Activated CD4-positive, alpha-beta memory T cell treated with anti-CD3 and anti-CD28 coated beads for 36 hours (primary cell): ENCODE data around the gene RHBDD2. TPM values are rescaled to one million over a fixed set of nuclear protein-coding genes. Genes with fewer than 3 reads are reported as not detected.
A peak's percentile ranks its signal among the peaks of the same experiment; 100 is the strongest.
"Not testable (repeated sequence)": the region's sequence is repeated elsewhere in the genome, so short reads cannot be mapped to it uniquely, and the experiment has no call there.

Experiments
- CTCF ChIA-PET: fragments of 350-600 bp; sonication (Branson Sonifier 250); formaldehyde crosslinking; loops from one replicate; lab custom pipeline; 2021; ENCODE audit warnings: antibody characterized with exemption, inconsistent platforms; lab: Charles Lee
- POLR2A ChIA-PET: fragments of 350-600 bp; sonication (Branson Sonifier 250); formaldehyde crosslinking; loops from one replicate; lab custom pipeline; 2021; ENCODE audit warnings: antibody characterized with exemption; lab: Charles Lee
- DNase-seq: peaks from one replicate; pipeline ENCODE4 v3.0.0-alpha.2; 2020
- H3K27ac Mint-ChIP-seq: one replicate; pipeline ENCODE4 v1.8.0; 2021; ENCODE audit warnings: mixed read lengths
- H3K27me3 Mint-ChIP-seq: one replicate; pipeline ENCODE4 v1.8.0; 2021; ENCODE audit warnings: mixed read lengths
- H3K36me3 Mint-ChIP-seq: one replicate; pipeline ENCODE4 v1.8.0; 2021; ENCODE audit warnings: mixed read lengths
- H3K4me1 Mint-ChIP-seq: one replicate; pipeline ENCODE4 v1.8.0; 2021; ENCODE audit warnings: low read depth, mixed read lengths
- H3K4me3 Mint-ChIP-seq: one replicate; pipeline ENCODE4 v1.8.0; 2021; ENCODE audit warnings: mild to moderate bottlenecking, mixed read lengths
- H3K9me3 Mint-ChIP-seq: one replicate; pipeline ENCODE4 v1.8.0; 2021; ENCODE audit warnings: mixed read lengths
- intact Hi-C: fragments of 100-400 bp; cut with micrococcal nuclease; formaldehyde crosslinking; loops from one replicate; pipeline ENCODE4 v1.15.1; 2023
- total RNA-seq, 2 experiments: library from RNA; stranded (reverse); gene quantifications; one replicate each; pipeline ENCODE4 v1.2.3, GENCODE V29; 2021

Gene RHBDD2
- total RNA-seq, 2 experiments from 2014 or later: 30.1 to 31.9 TPM

- H3K27ac Mint-ChIP-seq: no peak overlapping the region
- H3K27me3 Mint-ChIP-seq: peaks cover 8% of the 10 kb centered on the region
- intact Hi-C loops: no loop called here
- ChIA-PET POLR2A (interaction anchor here (1.3 kb wide), 1 partner anchor 171 kb away, joined by 3 read pairs; no protein-coding TSS in a partner anchor), CTCF (interaction anchor here (1.0 to 11.1 kb wide), 8 partner anchors 9 to 447 kb away, joined by 3 to 153 read pairs (median 4); partner anchors contain the start of genes POR and RHBDD2)
- no peaks in the 10 kb centered on the region for H3K9me3 Mint-ChIP-seq
- H3K4me3 Mint-ChIP-seq: no peak overlapping the region
- H3K36me3 Mint-ChIP-seq: no peaks in the 10 kb centered on the region
- peaks cover 25% of the 10 kb centered on the region for H3K4me1 Mint-ChIP-seq
- DNase-seq: no peak
Measured at GRCh38 chr7:75867390-75867717, 11.5 kb upstream of the RHBDD2 start.

GRCh38 chr7:75868153-75868552 lies 10.7 kb upstream of the RHBDD2 start:
- Mint-ChIP-seq H3K27me3 (peaks cover 8% of the 10 kb centered on the region), H3K36me3 (no peaks in the 10 kb centered on the region), H3K27ac (no peak overlapping the region), H3K9me3 (no peaks in the 10 kb centered on the region), H3K4me1 (peaks cover 26% of the 10 kb centered on the region), H3K4me3 (no peak overlapping the region)
- intact Hi-C loops: no loop called here
- POLR2A ChIA-PET: no interaction called here
- no peak for DNase-seq
- CTCF ChIA-PET: interaction anchor here (0.9 to 11.1 kb wide), 2 partner anchors 10 to 152 kb away, joined by 3 to 153 read pairs; partner anchors contain the start of gene RHBDD2

- Mint-ChIP-seq H3K9me3 (no peaks in the 10 kb centered on the region), H3K36me3 (no peaks in the 10 kb centered on the region), H3K27me3 (peaks cover 8% of the 10 kb centered on the region), H3K27ac (peak overlapping the region; percentile 29), H3K4me1 (peaks cover 26% of the 10 kb centered on the region), H3K4me3 (no peak overlapping the region)
- CTCF ChIA-PET: interaction anchor here (0.7 to 11.1 kb wide), 4 partner anchors 8 to 339 kb away, joined by 3 to 153 read pairs (median 6); no protein-coding TSS in a partner anchor
- peak; percentile 29 for DNase-seq
- intact Hi-C loops: loop anchor here (1.0 to 2.0 kb wide), 2 partner anchors 8 to 45 kb away; partner anchors contain the start of gene POR
- POLR2A ChIA-PET: interaction anchor here (0.6 to 1.0 kb wide), 2 partner anchors 9 to 73 kb away, joined by 3 read pairs; partner anchors contain the start of gene RHBDD2
Measured at GRCh38 chr7:75869776-75870379, 9.0 kb upstream of the RHBDD2 start.

GRCh38 chr7:75870557-75871161 lies 8.2 kb upstream of the RHBDD2 start:
- POLR2A ChIA-PET: interaction anchor here (0.6 kb wide), 1 partner anchor 72 kb away, joined by 3 read pairs; no protein-coding TSS in a partner anchor
- CTCF ChIA-PET: interaction anchor here (0.7 to 11.1 kb wide), 5 partner anchors 9 to 340 kb away, joined by 3 to 153 read pairs (median 4); no protein-coding TSS in a partner anchor
- intact Hi-C loops: loop anchor here (1.0 to 2.0 kb wide), 2 partner anchors 8 to 44 kb away; partner anchors contain the start of gene POR
- Mint-ChIP-seq H3K4me1 (peaks cover 26% of the 10 kb centered on the region), H3K27ac (peak overlapping the region; percentile 66), H3K36me3 (no peaks in the 10 kb centered on the region), H3K9me3 (no peaks in the 10 kb centered on the region), H3K4me3 (peak overlapping the region; percentile 60), H3K27me3 (peaks cover 7% of the 10 kb centered on the region)
- DNase-seq: peak; percentile 41

GRCh38 chr7:75872073-75872782 lies 6.6 kb upstream of the RHBDD2 start:
- ChIA-PET POLR2A (interaction anchor here (0.6 to 0.8 kb wide), 2 partner anchors 100 to 131 kb away, joined by 3 to 4 read pairs; partner anchors contain the start of gene CCL26), CTCF (interaction anchor here (11.1 kb wide), 1 partner anchor 148 kb away, joined by 153 read pairs; no protein-coding TSS in a partner anchor)
- H3K9me3 Mint-ChIP-seq: no peaks in the 10 kb centered on the region
- intact Hi-C loops: no loop called here
- H3K4me3 Mint-ChIP-seq: no peak overlapping the region
- H3K4me1 Mint-ChIP-seq: peaks cover 21% of the 10 kb centered on the region
- DNase-seq: no peak
- no peaks in the 10 kb centered on the region for H3K27me3 Mint-ChIP-seq
- H3K36me3 Mint-ChIP-seq: no peaks in the 10 kb centered on the region
- peak overlapping the region; percentile 43 for H3K27ac Mint-ChIP-seq

- H3K36me3 Mint-ChIP-seq, intact Hi-C loops, H3K4me3 Mint-ChIP-seq, H3K27me3 Mint-ChIP-seq, H3K27ac Mint-ChIP-seq, DNase-seq, H3K9me3 Mint-ChIP-seq, POLR2A ChIA-PET: not testable (repeated sequence)
- CTCF ChIA-PET: interaction anchor here (0.7 to 1.3 kb wide), 2 partner anchors 146 to 169 kb away, joined by 3 to 8 read pairs; no protein-coding TSS in a partner anchor
- peaks cover 27% of the 10 kb centered on the region for H3K4me1 Mint-ChIP-seq
Measured at GRCh38 chr7:75874180-75874579, 4.7 kb upstream of the RHBDD2 start.

GRCh38 chr7:75875113-75876080 lies 3.4 kb upstream of the RHBDD2 start:
- POLR2A ChIA-PET: no interaction called here

GRCh38 chr7:75876126-75876881 lies 2.5 kb upstream of the RHBDD2 start:
- CTCF ChIA-PET: interaction anchor here (1.1 to 1.2 kb wide), 2 partner anchors 9 to 144 kb away, joined by 3 to 5 read pairs; no protein-coding TSS in a partner anchor
- intact Hi-C loops: no loop called here
- Mint-ChIP-seq H3K4me1 (peaks cover 22% of the 10 kb centered on the region), H3K36me3 (peaks cover 12% of the 10 kb centered on the region), H3K27me3 (no peaks in the 10 kb centered on the region), H3K9me3 (no peaks in the 10 kb centered on the region), H3K27ac (no peak overlapping the region), H3K4me3 (no peak overlapping the region)
- no peak for DNase-seq
- POLR2A ChIA-PET: no interaction called here

More at GRCh38 chr7:75875113-75876080, 3.4 kb upstream of the RHBDD2 start:
- Mint-ChIP-seq H3K9me3 (no peaks in the 10 kb centered on the region), H3K36me3 (peaks cover 7% of the 10 kb centered on the region), H3K4me3 (no peak overlapping the region), H3K4me1 (peaks cover 23% of the 10 kb centered on the region), H3K27me3 (no peaks in the 10 kb centered on the region), H3K27ac (no peak overlapping the region)
- DNase-seq: no peak
- intact Hi-C loops: no loop called here
- CTCF ChIA-PET: interaction anchor here (1.3 kb wide), 1 partner anchor 145 kb away, joined by 3 read pairs; no protein-coding TSS in a partner anchor

GRCh38 chr7:75878312-75878768 lies 494 bp upstream of the RHBDD2 start:
- Mint-ChIP-seq H3K27me3 (no peaks in the 10 kb centered on the region), H3K4me3 (peak overlapping the region; percentile 96)
- CTCF ChIA-PET: interaction anchor here (0.6 to 1.2 kb wide), 5 partner anchors 10 to 289 kb away, joined by 3 to 8 read pairs (median 4); no protein-coding TSS in a partner anchor

GRCh38 chr7:75879771-75880184 lies 944 bp downstream of the RHBDD2 start:
- Mint-ChIP-seq H3K4me1 (peaks cover 29% of the 10 kb centered on the region), H3K4me3 (peak overlapping the region; percentile 96), H3K27me3 (no peaks in the 10 kb centered on the region), H3K27ac (peak overlapping the region; percentile 90), H3K36me3 (peaks cover 35% of the 10 kb centered on the region), H3K9me3 (no peaks in the 10 kb centered on the region)
- CTCF ChIA-PET: interaction anchor here (0.7 to 0.8 kb wide), 2 partner anchors 15 to 423 kb away, joined by 3 to 4 read pairs; no protein-coding TSS in a partner anchor
- peak; percentile 20 for DNase-seq
- POLR2A ChIA-PET: interaction anchor here (1.2 to 1.6 kb wide), 2 partner anchors 10 to 36 kb away, joined by 3 to 4 read pairs; partner anchors contain the start of gene POR
- intact Hi-C loops: loop anchor here (2.0 to 10.0 kb wide), 3 partner anchors 141 to 439 kb away; partner anchors contain the start of gene HIP1

More at GRCh38 chr7:75878312-75878768, 494 bp upstream of the RHBDD2 start:
- DNase-seq: no peak
- peaks cover 27% of the 10 kb centered on the region for H3K36me3 Mint-ChIP-seq
- intact Hi-C loops: loop anchor here (1.0 to 2.0 kb wide), 4 partner anchors 8 to 440 kb away; partner anchors contain the start of gene HIP1
- H3K4me1 Mint-ChIP-seq: peaks cover 29% of the 10 kb centered on the region
- no peaks in the 10 kb centered on the region for H3K9me3 Mint-ChIP-seq
- peak overlapping the region; percentile 90 for H3K27ac Mint-ChIP-seq
- POLR2A ChIA-PET: interaction anchor here (1.2 to 1.6 kb wide), 2 partner anchors 9 to 37 kb away, joined by 3 to 4 read pairs; partner anchors contain the start of gene POR
